ENCODE measurements around the gene ZNF787. TPM values are rescaled to one million over a fixed set of nuclear protein-coding genes. Genes with fewer than 3 reads are reported as not detected.

The ZNF787 gene
- total and polyA plus RNA-seq, 2 of the 13 experiments (the other 11 are each of a cell fraction or from before 2014, with no cell fraction given) = 15.1 to 42.8 TPM

DNA sequence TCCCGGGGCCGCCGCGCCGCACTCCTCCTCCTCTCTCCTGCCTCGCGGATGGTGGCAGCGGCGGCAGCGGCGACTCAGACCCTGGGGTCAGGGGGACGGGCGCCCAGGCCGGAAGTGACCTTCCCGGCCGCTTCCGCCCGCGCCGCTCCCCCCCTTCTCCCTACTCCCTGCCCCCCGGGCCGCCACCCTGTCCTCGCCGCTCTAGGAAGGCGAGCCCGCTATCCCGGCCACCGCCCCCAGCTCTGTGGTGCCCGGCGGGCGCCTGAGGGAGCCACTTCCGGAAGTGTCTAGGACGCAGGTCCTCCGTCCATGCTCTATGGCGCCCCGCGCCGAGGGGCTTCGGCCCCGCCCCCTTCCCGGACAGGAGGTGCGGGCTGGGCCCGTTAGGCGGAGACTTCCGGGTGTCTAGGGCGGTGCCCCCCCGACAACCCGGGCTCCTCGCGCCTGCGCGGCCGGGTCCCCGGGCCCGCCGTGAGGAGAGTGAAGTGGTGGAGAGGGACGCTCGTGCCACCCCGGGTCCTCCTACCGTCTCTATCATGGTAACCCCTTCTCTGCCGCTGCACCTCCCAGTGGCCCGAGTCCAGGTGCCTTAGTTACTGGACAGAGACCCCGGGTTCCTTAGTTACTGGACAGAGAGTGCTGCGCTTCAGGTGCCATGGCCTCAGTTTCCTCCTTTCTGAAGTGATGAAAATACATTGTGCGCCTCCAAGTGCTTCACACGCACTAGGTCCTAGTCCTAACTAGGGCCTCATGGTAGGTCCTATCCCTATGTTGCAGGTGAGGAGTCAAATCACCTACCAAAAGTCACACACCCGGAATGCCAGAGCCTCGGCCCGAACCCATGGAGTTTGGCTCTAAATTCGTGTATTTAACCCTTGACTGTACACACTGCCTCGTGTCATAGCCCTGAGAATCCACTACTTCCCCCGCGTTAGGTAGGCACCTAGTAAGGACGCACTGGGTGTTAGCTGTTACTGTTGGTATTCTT, at the start of gene ZNF787 (continued):
- TF ChIP-seq, protein P1, sequence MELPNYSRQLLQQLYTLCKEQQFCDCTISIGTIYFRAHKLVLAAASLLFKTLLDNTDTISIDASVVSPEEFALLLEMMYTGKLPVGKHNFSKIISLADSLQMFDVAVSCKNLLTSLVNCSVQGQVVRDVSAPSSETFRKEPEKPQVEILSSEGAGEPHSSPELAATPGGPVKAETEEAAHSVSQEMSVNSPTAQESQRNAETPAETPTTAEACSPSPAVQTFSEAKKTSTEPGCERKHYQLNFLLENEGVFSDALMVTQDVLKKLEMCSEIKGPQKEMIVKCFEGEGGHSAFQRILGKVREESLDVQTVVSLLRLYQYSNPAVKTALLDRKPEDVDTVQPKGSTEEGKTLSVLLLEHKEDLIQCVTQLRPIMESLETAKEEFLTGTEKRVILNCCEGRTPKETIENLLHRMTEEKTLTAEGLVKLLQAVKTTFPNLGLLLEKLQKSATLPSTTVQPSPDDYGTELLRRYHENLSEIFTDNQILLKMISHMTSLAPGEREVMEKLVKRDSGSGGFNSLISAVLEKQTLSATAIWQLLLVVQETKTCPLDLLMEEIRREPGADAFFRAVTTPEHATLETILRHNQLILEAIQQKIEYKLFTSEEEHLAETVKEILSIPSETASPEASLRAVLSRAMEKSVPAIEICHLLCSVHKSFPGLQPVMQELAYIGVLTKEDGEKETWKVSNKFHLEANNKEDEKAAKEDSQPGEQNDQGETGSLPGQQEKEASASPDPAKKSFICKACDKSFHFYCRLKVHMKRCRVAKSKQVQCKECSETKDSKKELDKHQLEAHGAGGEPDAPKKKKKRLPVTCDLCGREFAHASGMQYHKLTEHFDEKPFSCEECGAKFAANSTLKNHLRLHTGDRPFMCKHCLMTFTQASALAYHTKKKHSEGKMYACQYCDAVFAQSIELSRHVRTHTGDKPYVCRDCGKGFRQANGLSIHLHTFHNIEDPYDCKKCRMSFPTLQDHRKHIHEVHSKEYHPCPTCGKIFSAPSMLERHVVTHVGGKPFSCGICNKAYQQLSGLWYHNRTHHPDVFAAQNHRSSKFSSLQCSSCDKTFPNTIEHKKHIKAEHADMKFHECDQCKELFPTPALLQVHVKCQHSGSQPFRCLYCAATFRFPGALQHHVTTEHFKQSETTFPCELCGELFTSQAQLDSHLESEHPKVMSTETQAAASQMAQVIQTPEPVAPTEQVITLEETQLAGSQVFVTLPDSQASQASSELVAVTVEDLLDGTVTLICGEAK (IDR thresholded peaks at IDR 0.05) = peak; percentile 64
- TF ChIP-seq, protein P1 (CRISPR knock-in tag; IDR thresholded peaks at IDR 0.05) = peak; percentile 70; the same call in 1 of the 2 replicates
- TF ChIP-seq CENPT (CRISPR knock-in tag; IDR thresholded peaks at IDR 0.05; ENCODE audit: low read depth) = no peak
- no peak for TF ChIP-seq PLRG1 (conservative IDR thresholded peaks at IDR 0.05)
- TF ChIP-seq HOXD1 (CRISPR knock-in tag; IDR thresholded peaks at IDR 0.05) = peak; percentile 69; the same call in 1 of the 2 replicates
- no peak for TF ChIP-seq SOX6 (IDR thresholded peaks at IDR 0.05)
- peak; percentile 72 for TF ChIP-seq SOX6 (CRISPR knock-in tag; IDR thresholded peaks at IDR 0.05)
- 0 out of 2 replicates have a peak, but pooled peaks have one; percentile 11 for TF ChIP-seq PPARG (CRISPR knock-in tag; conservative IDR thresholded peaks at IDR 0.05)
- TF ChIP-seq YEATS2 (CRISPR knock-in tag; IDR thresholded peaks at IDR 0.05; ENCODE audit: borderline replicate concordance) = peak; percentile 85; the same call in 1 of the 2 replicates
- TF ChIP-seq ZNF143 (CRISPR knock-in tag; IDR thresholded peaks at IDR 0.05) = peak; percentile 68
- TF ChIP-seq ZNF256 (CRISPR knock-in tag; conservative IDR thresholded peaks at IDR 0.05) = no peak
- TF ChIP-seq ZNF496 (CRISPR knock-in tag; IDR thresholded peaks at IDR 0.05; ENCODE audit: insufficient replicate concordance) = no peak
- TF ChIP-seq PRMT3 (CRISPR knock-in tag; IDR thresholded peaks at IDR 0.05; ENCODE audit: borderline replicate concordance, low read depth) = no peak
- peak; percentile 36; the same call in 1 of the 2 replicates for TF ChIP-seq ZNF614 (CRISPR knock-in tag; IDR thresholded peaks at IDR 0.05; ENCODE audit: borderline replicate concordance)
- TF ChIP-seq, protein P2, sequence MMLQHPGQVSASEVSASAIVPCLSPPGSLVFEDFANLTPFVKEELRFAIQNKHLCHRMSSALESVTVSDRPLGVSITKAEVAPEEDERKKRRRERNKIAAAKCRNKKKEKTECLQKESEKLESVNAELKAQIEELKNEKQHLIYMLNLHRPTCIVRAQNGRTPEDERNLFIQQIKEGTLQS (CRISPR knock-in tag; IDR thresholded peaks at IDR 0.05) = no peak
- no peak for TF ChIP-seq CHD4 (IDR thresholded peaks at IDR 0.05; ENCODE audit: borderline replicate concordance, low read length)
- TF ChIP-seq, protein P3, sequence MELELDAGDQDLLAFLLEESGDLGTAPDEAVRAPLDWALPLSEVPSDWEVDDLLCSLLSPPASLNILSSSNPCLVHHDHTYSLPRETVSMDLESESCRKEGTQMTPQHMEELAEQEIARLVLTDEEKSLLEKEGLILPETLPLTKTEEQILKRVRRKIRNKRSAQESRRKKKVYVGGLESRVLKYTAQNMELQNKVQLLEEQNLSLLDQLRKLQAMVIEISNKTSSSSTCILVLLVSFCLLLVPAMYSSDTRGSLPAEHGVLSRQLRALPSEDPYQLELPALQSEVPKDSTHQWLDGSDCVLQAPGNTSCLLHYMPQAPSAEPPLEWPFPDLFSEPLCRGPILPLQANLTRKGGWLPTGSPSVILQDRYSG (CRISPR knock-in tag; IDR thresholded peaks at IDR 0.05) = no peak
- TF ChIP-seq SKI (IDR thresholded peaks at IDR 0.05; ENCODE audit: partially characterized antibody) = peak; percentile 80
- no peak for TF ChIP-seq MIER3 (CRISPR knock-in tag; IDR thresholded peaks at IDR 0.05; ENCODE audit: borderline replicate concordance)
- no peak for TF ChIP-seq SNAPC2 (CRISPR knock-in tag; IDR thresholded peaks at IDR 0.05)

Measured in HepG2 (cell line).